HFF-Myc (cell line): ENCODE data around the gene MICOS13.

Experiments used
- DNase-seq: peaks from one replicate; pipeline ENCODE4 v3.0.0-alpha.2; 2011; ENCODE audit warnings: low read depth; ENCODE audit errors: extremely low read depth
- H3K4me3 ChIP-seq: replicated peaks from 2 replicates; pipeline ENCODE4 v1.5.1; 2011; ENCODE audit warnings: low read depth, mild to moderate bottlenecking, control low read depth, low read length
- CTCF ChIP-seq: IDR thresholded peaks from 2 replicates; pipeline ENCODE4 v1.5.1; 2012; ENCODE audit warnings: mild to moderate bottlenecking, low read depth, low read length, control low read depth; ENCODE audit errors: missing control alignments

Gene MICOS13

DNA sequence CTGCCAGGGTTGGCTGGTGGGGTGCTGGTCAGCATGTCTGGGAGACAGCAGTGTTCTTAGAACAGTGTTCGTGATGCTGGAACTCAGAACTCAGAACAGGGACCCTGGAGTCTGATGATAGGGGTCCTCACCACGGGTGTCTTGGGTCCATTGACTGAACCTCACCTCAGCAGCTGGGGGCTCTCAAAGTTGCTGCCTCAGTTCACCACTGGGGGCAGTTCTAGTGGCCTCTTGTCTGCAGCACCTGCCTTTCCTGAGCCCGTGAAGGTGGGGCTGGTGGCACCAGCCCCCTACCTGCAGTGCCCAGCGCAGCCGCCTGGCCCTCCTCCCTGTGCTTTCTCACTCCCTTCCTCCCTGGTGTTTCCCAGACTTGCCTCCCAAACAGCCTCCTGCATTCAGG lies 29.0 kb downstream of the MICOS13 start:
- no peak for TF ChIP-seq CTCF
- no peak for DNase-seq
- no peak overlapping the region for H3K4me3 ChIP-seq

- no peak overlapping the region for H3K4me3 ChIP-seq
- no peak for TF ChIP-seq CTCF
- no peak for DNase-seq
These were observed 31.9 kb downstream of the MICOS13 start for GRCh38 chr19:5648464-5648863.

GRCh38 chr19:5646703-5647102 lies 33.6 kb downstream of the MICOS13 start:
- no peak overlapping the region for H3K4me3 ChIP-seq
- no peak for TF ChIP-seq CTCF
- no peak for DNase-seq

GRCh38 chr19:5645409-5645808 lies 34.9 kb downstream of the MICOS13 start:
- no peak overlapping the region for H3K4me3 ChIP-seq
- no peak for TF ChIP-seq CTCF
- no peak for DNase-seq

GRCh38 chr19:5644037-5644436 lies 36.3 kb downstream of the MICOS13 start:
- no peak for TF ChIP-seq CTCF
- H3K4me3 ChIP-seq = no peak overlapping the region
- DNase-seq = no peak

DNA sequence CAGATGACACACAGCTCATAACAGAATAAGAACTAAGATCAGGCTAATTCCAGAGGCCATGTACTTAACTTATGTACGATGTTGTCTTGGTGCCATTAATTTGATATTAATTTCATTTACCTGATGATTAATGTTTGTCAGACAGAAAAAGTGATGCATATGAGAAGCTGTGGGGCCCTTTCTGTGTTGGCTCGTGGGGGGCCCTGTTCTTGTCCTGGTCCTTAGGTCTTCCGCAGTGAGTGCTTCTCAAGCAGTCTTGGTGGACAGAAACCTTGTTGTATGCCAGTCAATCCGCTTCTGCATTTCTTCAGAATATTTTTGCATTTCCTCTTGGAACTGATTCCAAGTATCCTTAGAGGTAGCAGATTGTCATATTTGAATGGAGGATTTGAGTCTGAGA lies 37.3 kb downstream of the MICOS13 start:
- DNase-seq = no peak
- H3K4me3 ChIP-seq = no peak overlapping the region
- no peak for TF ChIP-seq CTCF

GRCh38 chr19:5642204-5642603 lies 38.1 kb downstream of the MICOS13 start:
- no peak overlapping the region for H3K4me3 ChIP-seq
- no peak for TF ChIP-seq CTCF
- DNase-seq = no peak
